Measurements from ENCODE around the gene ANKRD12.

DNA sequence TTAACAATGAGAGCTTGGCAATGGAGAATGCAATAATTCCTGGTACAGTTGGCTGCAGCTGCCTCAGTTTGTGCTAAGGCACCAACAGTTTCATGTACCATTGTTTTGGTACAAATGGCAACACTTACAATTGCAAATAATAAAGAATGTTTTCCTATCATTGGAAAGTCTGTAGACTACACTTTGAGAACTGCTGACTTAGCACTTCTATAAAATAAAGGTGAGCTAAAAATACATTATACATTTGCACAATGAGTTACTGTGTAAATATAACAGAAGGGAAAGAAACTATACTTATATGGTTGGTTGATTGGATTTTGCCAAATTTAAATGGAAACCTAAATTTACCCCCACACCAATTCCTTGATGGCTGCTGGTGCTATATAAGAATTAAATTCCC is 153.1 kb downstream of the ANKRD12 start:
- TF ChIP-seq CTCF (IDR thresholded peaks at IDR 0.05) (no peak), POLR2A (IDR thresholded peaks at IDR 0.05) (no peak)
